K562 (cell line): ENCODE measurements around the gene MKRN2OS. TPM values are rescaled to one million over a fixed set of nuclear protein-coding genes. Genes with fewer than 3 reads are reported as not detected.
"Not testable (repeated sequence)": the region's sequence is repeated elsewhere in the genome, so short reads cannot be mapped to it uniquely, and the experiment has no call there.

ENCODE experiments used
- ATAC-seq: fragments of 200-7000 bp; cut with Tn5 transposase; 3 replicates; pipeline ENCODE4 v1.9.1; 2020; ENCODE audit warnings: moderate library complexity
- BruUV-seq: library from RNA; stranded (reverse); fragments of 400-500 nt; replicated peaks from 2 replicates; lab custom pipeline; 2021; lab: Mats Ljungman, UMichigan
- CTCF ChIA-PET: fragments of 300-600 bp; formaldehyde crosslinking; extraction: SDS; loops from one replicate; lab custom pipeline; 2021; ENCODE audit warnings: low intra/inter-chr PET ratio; lab: Yijun Ruan, JAX
- POLR2A ChIA-PET: fragments of 300-600, 350-650 bp; sonication (Branson Sonifier 250); formaldehyde crosslinking; extraction: SDS; loops from one replicate; lab custom pipeline; 2021; ENCODE audit warnings: antibody characterized with exemption, inconsistent platforms; lab: Yijun Ruan, JAX
- DNase-seq, 4 experiments: peaks; one replicate each; pipeline versions ENCODE4 v3.0.0 to v3.0.0-alpha.2; 2011 to 2018; ENCODE audit warnings: low spot score in 3 of 4, mixed read lengths in 3 of 4; ENCODE audit errors: extremely low read depth in 1 of 4
- FAIRE-seq: peaks from 2 replicates; lab custom pipeline; 2011; peaks lifted over from hg19 to GRCh38; lab: Jason Lieb, UNC
- H2AFZ ChIP-seq: 2 replicates; pipeline ENCODE4 v1.6.0; 2011; ENCODE audit warnings: low read depth, low read length, control low read depth, inconsistent platforms
- H3K27ac ChIP-seq: fragments of 200-600 bp; 3 replicates; pipeline ENCODE4 v1.8.0; 2011; ENCODE audit warnings: low read depth, mild to moderate bottlenecking, control low read depth, inconsistent platforms, low read length, moderate library complexity, mixed read lengths; ENCODE audit errors: extremely low read depth
- H3K27me3 ChIP-seq, 2 experiments: fragments of 300-600 bp in 1 of 2; 2 replicates in 1 of 2; 3 replicates in 1 of 2; pipeline versions ENCODE4 v1.6.0 to v1.8.0; 2011; ENCODE audit warnings: inconsistent platforms in 2 of 2, low read length in 2 of 2, mild to moderate bottlenecking in 1 of 2, mixed read lengths in 1 of 2, moderate library complexity in 1 of 2; ENCODE audit not compliant: control insufficient read depth in 2 of 2, insufficient read depth in 2 of 2
- H3K36me3 ChIP-seq: fragments of 300-600 bp; 3 replicates; pipeline ENCODE4 v1.8.0; 2011; ENCODE audit warnings: mild to moderate bottlenecking, low read length, inconsistent platforms; ENCODE audit not compliant: control insufficient read depth, insufficient read depth
- H3K4me1 ChIP-seq, 2 experiments: fragments of 200-600 bp in 1 of 2; replicated peaks in 1 of 2; 2 replicates in 1 of 2; 3 replicates in 1 of 2; pipeline versions ENCODE4 v1.5.1 to v1.8.0; 2011; ENCODE audit warnings: inconsistent platforms in 2 of 2, low read length in 2 of 2, mild to moderate bottlenecking in 1 of 2, mixed read lengths in 1 of 2, moderate library complexity in 1 of 2; ENCODE audit not compliant: control insufficient read depth in 2 of 2, insufficient read depth in 2 of 2
- H3K4me2 ChIP-seq: 2 replicates; pipeline ENCODE4 v1.6.1; 2011; ENCODE audit warnings: low read length, control low read depth, inconsistent platforms, mixed read lengths; ENCODE audit not compliant: insufficient read depth
- H3K4me3 ChIP-seq: fragments of 200-600 bp; sonication (generic), shearing (Covaris generic); 2 replicates; pipeline ENCODE4 v1.5.1; 2016; ENCODE audit warnings: control low read depth, inconsistent platforms
- H3K79me2 ChIP-seq: fragments of 200-600 bp; 3 replicates; pipeline ENCODE4 v1.8.0; 2011; ENCODE audit warnings: low read length, inconsistent platforms; ENCODE audit not compliant: control insufficient read depth, insufficient read depth
- H3K9ac ChIP-seq, 2 experiments: 2 replicates each; pipeline versions ENCODE4 v1.6.0 to v1.6.1; 2011; ENCODE audit warnings: low read depth in 2 of 2, low read length in 2 of 2, control low read depth in 1 of 2, inconsistent platforms in 1 of 2, mild to moderate bottlenecking in 1 of 2, mixed read lengths in 1 of 2; ENCODE audit not compliant: insufficient read depth in 1 of 2
- H3K9me1 ChIP-seq: one replicate; pipeline ENCODE4 v1.6.0; 2011; ENCODE audit warnings: inconsistent platforms, mild to moderate bottlenecking, low read length, moderate library complexity; ENCODE audit not compliant: control insufficient read depth, insufficient read depth
- H3K9me3 ChIP-seq: replicated peaks from 2 replicates; pipeline ENCODE4 v1.5.1; 2011; ENCODE audit warnings: low read depth, low read length, inconsistent platforms; ENCODE audit not compliant: control insufficient read depth, insufficient read depth
- H4K20me1 ChIP-seq: replicated peaks from 2 replicates; pipeline ENCODE4 v1.6.1; 2011; ENCODE audit warnings: low read length, inconsistent platforms, mixed read lengths; ENCODE audit not compliant: control insufficient read depth, insufficient read depth
- CEBPB ChIP-seq: fragments of 450-650 bp; IDR thresholded peaks from 2 replicates; pipeline ENCODE4 v1.6.1; 2016; ENCODE audit warnings: missing genetic modification characterization, missing compliant biosample characterization
- CEBPG ChIP-seq, 3 experiments: fragments of 200-800 bp in 1 of 3; sonication (Bioruptor generic) in 1 of 3; sonication (generic) in 1 of 3; formaldehyde crosslinking in 1 of 3; IDR thresholded peaks in 2 of 3; conservative IDR thresholded peaks in 1 of 3; 2 replicates each; pipeline versions ENCODE4 v1.6.1 to v1.8.0; 2016 to 2022; ENCODE audit warnings: missing compliant biosample characterization in 2 of 3, missing genetic modification characterization in 2 of 3, mild to moderate bottlenecking in 1 of 3, missing genetic modification reagents in 1 of 3
- MAZ ChIP-seq, 2 experiments: fragments of 450-650 bp in 1 of 2; sonication (generic) in 1 of 2; formaldehyde crosslinking; IDR thresholded peaks in 1 of 2; conservative IDR thresholded peaks in 1 of 2; 2 replicates each; pipeline versions ENCODE4 v1.4.0 to v1.5.0; 2020; ENCODE audit warnings: mild to moderate bottlenecking in 1 of 2, missing genetic modification reagents in 1 of 2
- POLR2A ChIP-seq: fragments of 450-650 bp; conservative IDR thresholded peaks from 2 replicates; pipeline ENCODE4 v1.6.1; 2016
- ZNF121 ChIP-seq: sonication (generic); formaldehyde crosslinking; conservative IDR thresholded peaks from 2 replicates; pipeline ENCODE4 v1.8.0; 2022; ENCODE audit warnings: missing genetic modification reagents
- WGBS: fragments of 100-300 bp; shearing (Covaris generic); methylation state at CpG from one replicate; pipeline ENCODE4 v1.1.6; 2016; ENCODE audit warnings: low coverage, mixed read lengths; ENCODE audit not compliant: insufficient coverage; ENCODE audit errors: missing lambda C conversion rate; 5-methylcytosine and 5-hydroxymethylcytosine counted together
- in situ Hi-C: fragments of 300-500 bp; cut with MboI; formaldehyde crosslinking; loops from 4 replicates; pipeline ENCODE4 v1.15.0; 2018; ENCODE audit warnings: inconsistent platforms, mixed read lengths
- intact Hi-C: fragments of 100-400 bp; cut with micrococcal nuclease; formaldehyde crosslinking; loops from 2 replicates; pipeline ENCODE4 v1.14.2; 2022
- polyA plus RNA-seq, 8 experiments: library from polyadenylated mRNA; depleted of rRNA in 4 of 8; stranded (reverse) in 5 of 8; unstranded in 3 of 8; fragments of >200 nt; fragmentation: Nextera tagmentation in 2 of 8; fragmentation: Illumina TruSeq in 1 of 8; extraction: Ambion mirVana in 2 of 8; extraction: Trizol in 1 of 8; gene quantifications; 2 replicates each; pipeline versions ENCODE4 v1.2.1 to v1.2.3, GENCODE V29; 2011 to 2014; ENCODE audit warnings: inconsistent platforms in 1 of 8, missing spikeins in 1 of 8
- total RNA-seq, 7 experiments: library from RNA; depleted of rRNA in 6 of 7; stranded (reverse); fragments of >200 nt in 6 of 7; fragmentation: Illumina TruSeq in 2 of 7; extraction: Trizol in 2 of 7; gene quantifications; 2 replicates each; pipeline versions ENCODE4 v1.2.1 to v1.2.3, GENCODE V29; 2011 to 2021; ENCODE audit warnings: low replicate concordance in 1 of 7

MKRN2OS gene
- total and polyA plus RNA-seq, 9 of the 15 experiments (the other 6 are each of a cell fraction or from before 2014, with no cell fraction given): 0.11 to 0.27 (median 0.17) TPM; not detected in 6

- no peak overlapping the region for H3K4me2 ChIP-seq
- FAIRE-seq: no peak
- no peaks in the 10 kb centered on the region for H4K20me1 ChIP-seq
- in situ Hi-C loops: no loop called here
- no TSS peak for BruUV-seq
- no peaks in the 10 kb centered on the region for H3K79me2 ChIP-seq
- H3K27me3 ChIP-seq: no peaks in the 10 kb centered on the region
- 69% methylated on average over 11 of the region's 11 CpGs for WGBS
- no peak for DNase-seq
- ATAC-seq: no peak
- H3K36me3 ChIP-seq: peaks cover 14% of the 10 kb centered on the region; the same call in 2 of the 3 replicates
- H2AFZ ChIP-seq: no peak overlapping the region
- no peaks in the 10 kb centered on the region for H3K9me3 ChIP-seq
- no peak overlapping the region for H3K9ac ChIP-seq
- TF ChIP-seq MAZ (CRISPR knock-in tag; conservative IDR thresholded peaks at IDR 0.05 in 1 of 2, IDR thresholded peaks at IDR 0.05 in 1 of 2): no peak
- TF ChIP-seq, all 486 proteins: peak for 0
- H3K4me3 ChIP-seq: no peak overlapping the region
- CTCF ChIA-PET: no interaction called here
- POLR2A ChIA-PET: interaction anchor here (1.0 to 2.8 kb wide), 5 partner anchors 8 to 20 kb away, joined by 3 to 25 read pairs (median 4); partner anchors contain the start of gene MKRN2
- H3K9me1 ChIP-seq: no peaks in the 10 kb centered on the region
- H3K27ac ChIP-seq: no peak overlapping the region
- intact Hi-C loops: no loop called here
- H3K4me1 ChIP-seq: no peaks in the 10 kb centered on the region
Observed at GRCh38 chr3:12544652-12545472, 437 bp downstream of the MKRN2OS start.

- DNase-seq; FAIRE-seq; BruUV-seq; H3K79me2 ChIP-seq; H3K9me1 ChIP-seq; H3K4me1 ChIP-seq; H4K20me1 ChIP-seq; H3K4me2 ChIP-seq; H3K9me3 ChIP-seq; H3K4me3 ChIP-seq; H3K9ac ChIP-seq; H3K27me3 ChIP-seq; H2AFZ ChIP-seq; H3K27ac ChIP-seq; in situ Hi-C loops; ATAC-seq; intact Hi-C loops; CTCF ChIA-PET; TF ChIP-seq CEBPG (CRISPR knock-in tag; IDR thresholded peaks at IDR 0.05): not testable (repeated sequence)
- WGBS: 86% methylated on average over 12 of the region's 12 CpGs
- H3K36me3 ChIP-seq: peaks cover 25% of the 10 kb centered on the region
- POLR2A ChIA-PET: interaction anchor here (1.0 to 1.8 kb wide), 3 partner anchors 10 to 21 kb away, joined by 3 to 5 read pairs (median 3); no protein-coding TSS in a partner anchor
- TF ChIP-seq CEBPB (tag) (peak; percentile 72), CEBPG (tag; conservative IDR thresholded peaks at IDR 0.05 in 1 of 2, IDR thresholded peaks at IDR 0.05 in 1 of 2) (peak in 1 of 2 experiments; percentile 62; a peak in 2 of 4 replicates), POLR2A (0 out of 2 replicates have a peak, but pooled peaks have one; percentile 19), ZNF121 (CRISPR knock-in tag) (peak; percentile 30)
Observed at GRCh38 chr3:12543497-12543896, 1.8 kb downstream of the MKRN2OS start.
